Loucy (cell line): ENCODE measurements around the gene LRRC73.

Experiments
- H2AFZ ChIP-seq: fragments of 200-600 bp; sonication (generic); 2 replicates; pipeline ENCODE4 v1.6.0; 2016; ENCODE audit warnings: antibody characterized with exemption, mild to moderate bottlenecking, low read length, moderate library complexity
- H3F3A ChIP-seq: fragments of 200-600 bp; 2 replicates; pipeline ENCODE4 v1.6.0; 2016; ENCODE audit warnings: antibody characterized with exemption, low read depth, mild to moderate bottlenecking
- H3K27me3 ChIP-seq: fragments of 200-600 bp; sonication (generic); 2 replicates; pipeline ENCODE4 v1.6.1; 2014; ENCODE audit warnings: low read length, mild to moderate bottlenecking; ENCODE audit not compliant: insufficient read depth, poor library complexity, severe bottlenecking
- H3K36me3 ChIP-seq: fragments of 200-600 bp; sonication (generic); 2 replicates; pipeline ENCODE4 v1.6.1; 2016; ENCODE audit warnings: low read length; ENCODE audit not compliant: insufficient read depth
- H3K4me1 ChIP-seq: fragments of 200-600 bp; sonication (generic); 2 replicates; pipeline ENCODE4 v1.5.1; 2014; ENCODE audit warnings: low read length, mild to moderate bottlenecking; ENCODE audit not compliant: insufficient read depth, poor library complexity, severe bottlenecking
- H3K4me2 ChIP-seq: fragments of 200-600 bp; sonication (generic); 2 replicates; pipeline ENCODE4 v1.6.0; 2014; ENCODE audit warnings: antibody characterized with exemption, low read length, low read depth, mild to moderate bottlenecking; ENCODE audit not compliant: poor library complexity, severe bottlenecking
- H3K4me3 ChIP-seq: fragments of 200-600 bp; sonication (generic); 2 replicates; pipeline ENCODE4 v1.5.1; 2014; ENCODE audit warnings: low read length, mild to moderate bottlenecking, mixed read lengths; ENCODE audit not compliant: poor library complexity, severe bottlenecking
- H3K79me2 ChIP-seq: fragments of 200-600 bp; sonication (generic); 2 replicates; pipeline ENCODE4 v1.6.1; 2014; ENCODE audit warnings: low read length; ENCODE audit not compliant: insufficient read depth
- H3K9ac ChIP-seq: fragments of 200-600 bp; sonication (generic); 2 replicates; pipeline ENCODE4 v1.6.0; 2014; ENCODE audit warnings: mild to moderate bottlenecking, low read depth, low read length, moderate library complexity; ENCODE audit not compliant: poor library complexity, severe bottlenecking
- H3K9me2 ChIP-seq: fragments of 200-600 bp; sonication (generic); replicated peaks from 2 replicates; pipeline ENCODE4 v1.6.1; 2016; ENCODE audit warnings: low read depth, low read length, mixed read lengths
- H3K9me3 ChIP-seq: fragments of 200-600 bp; sonication (generic); 2 replicates; pipeline ENCODE4 v1.6.1; 2014; ENCODE audit warnings: mild to moderate bottlenecking, antibody characterized with exemption, low read length, low read depth; ENCODE audit not compliant: insufficient read depth
- H4K20me1 ChIP-seq: fragments of 200-600 bp; sonication (generic); 2 replicates; pipeline ENCODE4 v1.6.0; 2014; ENCODE audit warnings: antibody characterized with exemption, low read length, mild to moderate bottlenecking; ENCODE audit not compliant: insufficient read depth, poor library complexity, severe bottlenecking
- CTCF ChIP-seq: fragments of 200-600 bp; sonication (generic); conservative IDR thresholded peaks from 2 replicates; pipeline ENCODE4 v1.5.1; 2014; ENCODE audit warnings: mild to moderate bottlenecking, antibody characterized with exemption, low read length

LRRC73 gene

GRCh38 chr6:43457643-43458042 is 52.5 kb downstream of the LRRC73 start:
- Histone ChIP-seq H3K4me2 (no peak overlapping the region), H3K36me3 (no peaks in the 10 kb centered on the region), H3K4me1 (no peaks in the 10 kb centered on the region), H3K9me3 (no peaks in the 10 kb centered on the region), H3K4me3 (no peak overlapping the region), H3K9ac (no peak overlapping the region), H2AFZ (no peak overlapping the region), H3K79me2 (no peaks in the 10 kb centered on the region), H4K20me1 (no peaks in the 10 kb centered on the region), H3F3A (no peaks in the 10 kb centered on the region), H3K9me2 (no peaks in the 10 kb centered on the region), H3K27me3 (no peaks in the 10 kb centered on the region)
- no peak for TF ChIP-seq CTCF
